Activated CD4-positive, alpha-beta T cell treated with anti-CD3 and anti-CD28 coated beads for 48 hours (primary cell): ENCODE data around the gene ABHD1.

ENCODE experiments used
- DNase-seq: peaks from one replicate; pipeline ENCODE4 v3.0.0-alpha.2; 2020

Gene ABHD1

GRCh38 chr2:27138111-27138510 lies 14.5 kb downstream of the ABHD1 start:
- no peak for DNase-seq

GRCh38 chr2:27139310-27139709 lies 15.7 kb downstream of the ABHD1 start, which contains the start of gene PRR30:
Gene PRR30 (minus strand): TSS chr2:27139410. CDS start chr2:27138329, 1,081 bp downstream.
- no peak for DNase-seq

- DNase-seq, result no peak
These were observed 19.7 kb downstream of the ABHD1 start for GRCh38 chr2:27143285-27143684.

GRCh38 chr2:27145682-27146081 lies 22.1 kb downstream of the ABHD1 start:
- DNase-seq, result no peak

GRCh38 chr2:27147935-27148334 lies 24.3 kb downstream of the ABHD1 start:
- no peak for DNase-seq

GRCh38 chr2:27148801-27149439 lies 25.3 kb downstream of the ABHD1 start, which contains the start of gene TCF23:
Gene TCF23 (plus strand): TSS chr2:27149004. CDS start chr2:27149134, 130 bp downstream.
- DNase-seq, result no peak

- DNase-seq, result no peak
These were observed 26.2 kb downstream of the ABHD1 start for GRCh38 chr2:27149570-27150405.

GRCh38 chr2:27150639-27151230 lies 27.1 kb downstream of the ABHD1 start:
- no peak for DNase-seq

GRCh38 chr2:27152102-27152795 lies 28.6 kb downstream of the ABHD1 start:
- no peak for DNase-seq

- no peak for DNase-seq
These were observed 29.3 kb downstream of the ABHD1 start for GRCh38 chr2:27152796-27153464.

GRCh38 chr2:27154488-27154887 lies 30.9 kb downstream of the ABHD1 start:
- DNase-seq, result no peak

- no peak for DNase-seq
These were observed 31.5 kb downstream of the ABHD1 start for GRCh38 chr2:27155069-27155520.

- DNase-seq, result no peak
These were observed 34.9 kb downstream of the ABHD1 start for GRCh38 chr2:27158468-27158867.

GRCh38 chr2:27159271-27159670 lies 35.7 kb downstream of the ABHD1 start:
- DNase-seq, result no peak

- no peak for DNase-seq
These were observed 36.6 kb downstream of the ABHD1 start for GRCh38 chr2:27160191-27160590.

- no peak for DNase-seq
These were observed 38.8 kb downstream of the ABHD1 start for GRCh38 chr2:27162151-27163121.

GRCh38 chr2:27164960-27165763 lies 41.5 kb downstream of the ABHD1 start:
- no peak for DNase-seq

GRCh38 chr2:27170581-27171337 lies 47.1 kb downstream of the ABHD1 start:
- no peak for DNase-seq

GRCh38 chr2:27171351-27171848 lies 47.8 kb downstream of the ABHD1 start:
- no peak for DNase-seq
